Right renal cortex interstitium (tissue), 3 donors: Measurements from ENCODE around the gene AFM. TPM values are rescaled to one million over a fixed set of nuclear protein-coding genes. Genes with fewer than 3 reads are reported as not detected.
"Not testable (repeated sequence)": the region's sequence is repeated elsewhere in the genome, so short reads cannot be mapped to it uniquely, and the experiment has no call there.

Source experiments
- DNase-seq, 3 donors: peaks; one replicate each; pipeline ENCODE4 v3.0.0-alpha.2; 2013; ENCODE audit warnings: low read depth in 3 of 3, low spot score in 2 of 3
- polyA plus RNA-seq, 3 donors: library from polyadenylated mRNA; unstranded; fragments of 120-200 nt; gene quantifications; one replicate each; pipeline ENCODE4 v1.2.1, GENCODE V29; 2013; ENCODE audit not compliant: insufficient read length in 3 of 3

AFM gene
- polyA plus RNA-seq, 3 donors, result 12.2 to 14.8 (median 13.4) TPM

DNA sequence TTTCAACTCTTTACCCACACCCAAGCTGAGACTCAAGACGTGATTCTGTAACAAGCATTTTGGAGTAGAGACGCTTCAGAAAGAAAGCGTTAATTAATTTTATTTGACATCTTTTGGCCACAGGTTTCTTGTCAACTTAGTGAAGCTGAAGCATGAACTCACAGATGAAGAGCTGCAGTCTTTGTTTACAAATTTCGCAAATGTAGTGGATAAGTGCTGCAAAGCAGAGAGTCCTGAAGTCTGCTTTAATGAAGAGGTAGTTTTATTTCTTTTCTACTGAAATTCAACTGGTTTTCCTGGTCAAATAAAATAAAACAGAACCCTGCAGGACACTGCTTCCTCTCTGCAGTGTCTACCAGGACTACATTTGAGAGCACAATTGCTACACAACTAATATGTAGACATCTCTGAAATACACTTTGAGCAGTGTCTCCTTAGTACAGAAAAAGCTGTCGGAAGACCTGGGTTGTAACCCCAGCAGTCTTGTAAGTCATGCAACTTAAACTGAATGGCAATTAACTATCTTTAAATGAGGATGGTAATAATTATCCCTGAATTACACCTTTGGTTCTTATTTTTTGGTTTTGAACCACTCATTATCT is 20.2 kb downstream of the AFM start:
- no peak for DNase-seq

DNA sequence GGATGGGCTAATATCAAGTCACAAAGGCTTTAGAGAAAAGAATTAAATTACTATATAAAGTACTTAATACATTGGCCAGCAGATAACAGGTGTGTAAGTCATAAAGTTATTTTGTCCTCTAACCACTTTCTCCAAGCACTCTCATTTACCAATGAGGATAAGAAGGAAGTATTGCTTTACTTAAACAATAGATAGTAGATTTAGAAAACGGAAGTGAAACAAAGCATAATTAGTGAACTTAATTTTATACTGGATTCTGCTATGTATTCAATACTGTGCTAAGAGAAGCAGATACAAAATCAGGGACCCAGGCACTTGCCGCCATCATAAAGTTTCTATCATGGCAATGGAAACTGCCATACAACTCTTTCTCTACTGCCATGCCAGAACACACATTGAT is 24.0 kb downstream of the AFM start:
- no peak for DNase-seq

DNA sequence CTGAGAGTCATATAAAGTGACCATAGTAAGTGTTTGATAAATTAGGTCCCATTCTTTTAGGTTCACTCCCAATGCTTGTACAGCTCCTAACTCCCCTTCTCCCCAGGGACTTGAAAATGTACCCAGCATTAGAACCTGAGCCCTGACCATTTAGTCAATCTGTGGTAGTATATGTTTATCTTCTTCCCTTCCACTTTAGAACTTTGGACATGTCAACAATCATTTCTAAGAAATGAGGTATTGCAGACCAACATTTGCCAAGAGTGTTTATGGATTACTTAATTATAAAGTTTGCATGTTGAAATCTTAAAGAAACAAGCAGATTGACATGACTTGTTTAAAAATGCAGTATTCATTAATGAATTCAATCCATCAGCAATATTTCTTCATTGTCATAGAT is 26.0 kb downstream of the AFM start:
- DNase-seq, result no peak

DNA sequence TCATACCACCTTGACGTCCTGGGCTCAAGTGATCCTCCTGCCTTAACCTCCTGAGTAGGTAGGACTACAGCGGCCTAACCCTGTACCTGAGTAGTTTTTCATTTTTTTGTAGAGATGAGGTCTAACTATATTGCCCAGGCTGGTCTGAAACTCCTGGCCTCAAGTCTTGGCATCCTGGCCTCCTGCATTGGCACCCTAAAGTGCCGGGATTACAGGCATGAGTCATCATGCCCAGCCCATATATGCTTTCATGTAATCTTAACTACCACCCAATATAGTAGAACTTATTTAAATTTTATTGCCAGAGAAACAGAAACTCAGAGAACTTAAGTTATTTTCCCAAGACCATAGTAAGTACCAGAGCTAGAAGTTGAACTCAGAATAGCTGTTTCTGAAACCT is 27.1 kb downstream of the AFM start:
- no peak for DNase-seq

DNA sequence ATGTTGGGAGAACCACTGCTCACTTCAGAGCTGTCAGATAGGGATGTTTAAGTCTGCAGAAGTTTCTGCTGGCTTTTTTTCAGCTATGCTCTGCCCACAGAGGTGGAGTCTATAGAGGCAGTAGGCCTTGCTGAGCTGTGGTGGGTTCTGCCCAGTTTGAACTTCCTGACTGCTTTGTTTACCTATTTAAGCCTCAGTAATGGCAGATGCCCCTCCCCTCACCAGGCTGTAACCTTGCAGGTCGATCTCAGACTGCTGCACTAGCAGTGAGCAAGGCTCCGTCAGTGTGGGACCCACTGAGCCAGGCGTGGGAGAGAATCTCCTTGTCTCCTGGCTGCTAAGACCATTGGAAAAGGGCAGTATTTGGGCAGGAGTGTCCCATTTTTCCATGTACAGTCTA is 36.8 kb downstream of the AFM start:
- DNase-seq, result no peak

DNA sequence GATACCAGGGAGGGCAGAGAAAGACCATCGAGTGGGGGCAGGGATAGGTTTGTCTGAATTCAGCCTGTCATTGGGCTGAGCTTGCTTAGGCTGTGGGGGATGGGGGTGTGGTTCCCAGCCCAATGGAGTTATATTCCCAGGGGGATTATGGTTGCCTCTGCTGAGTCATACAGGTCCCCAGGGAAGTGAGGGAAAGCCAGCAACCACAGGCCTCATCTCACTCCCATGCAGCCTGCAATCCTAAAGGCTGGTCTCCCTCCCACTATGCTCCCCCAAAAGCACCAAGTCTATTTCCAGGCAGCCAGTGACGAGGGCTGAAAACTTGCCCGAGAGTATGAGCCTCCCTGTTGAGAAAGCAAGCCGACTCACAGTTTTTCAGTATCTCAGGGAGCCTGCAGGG is 39.3 kb downstream of the AFM start:
- no peak for DNase-seq

DNA sequence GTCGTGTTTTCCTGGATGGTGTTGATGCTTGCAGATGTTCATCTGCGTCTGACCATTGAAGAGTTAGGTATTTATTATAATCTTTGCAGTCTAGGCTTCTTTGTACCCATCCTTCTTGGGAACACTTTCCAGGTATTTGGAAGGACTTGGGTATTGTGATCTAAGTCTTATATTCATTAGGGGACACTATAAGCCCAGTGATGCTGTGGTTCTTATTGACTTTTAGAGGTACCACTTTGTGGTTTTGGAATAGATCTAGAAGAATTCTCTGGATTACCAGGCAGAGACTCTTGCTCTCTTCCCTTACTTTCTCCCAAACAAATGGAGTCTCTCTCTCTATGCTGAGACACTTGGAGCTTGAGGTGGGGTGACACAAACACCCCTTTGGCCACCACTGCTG is 41.6 kb downstream of the AFM start:
- DNase-seq, result no peak

DNA sequence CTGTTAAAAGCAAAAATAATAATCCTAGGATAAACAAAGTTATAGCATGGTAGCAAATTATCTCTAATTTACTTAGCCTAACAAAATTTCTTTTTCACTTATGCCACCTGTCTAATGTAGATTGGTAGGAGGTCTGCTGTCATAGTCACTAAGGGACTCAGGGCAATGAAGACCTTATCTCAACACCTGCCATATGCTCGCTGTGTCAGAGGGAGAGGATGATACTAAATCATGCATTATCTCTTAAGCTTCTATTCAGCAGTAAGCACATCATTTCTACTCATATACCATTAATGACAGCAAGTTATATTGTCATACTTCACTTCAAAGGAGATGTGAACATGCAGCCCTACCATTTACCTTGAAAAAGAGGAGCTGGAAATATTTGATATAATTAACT is 44.1 kb downstream of the AFM start:
- DNase-seq, result no peak

DNA sequence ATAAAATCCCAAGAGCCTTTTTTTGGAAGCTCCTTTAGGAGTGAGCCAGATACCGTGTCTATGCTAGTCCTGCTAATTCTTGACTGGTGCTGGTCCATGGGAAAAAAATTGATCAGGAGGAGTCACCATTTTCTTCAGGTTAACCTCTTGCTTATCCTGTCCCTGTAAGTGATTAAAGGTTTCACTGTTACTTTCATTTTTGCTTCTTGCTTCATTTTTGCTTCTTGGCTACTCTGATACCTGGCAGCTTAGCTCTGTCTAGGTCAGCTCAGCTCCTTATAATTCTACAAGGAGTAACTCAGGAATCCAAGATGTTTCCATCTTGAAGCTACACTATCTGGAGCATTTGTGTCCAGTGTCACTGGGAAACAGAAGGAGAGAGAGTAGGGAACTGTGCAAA is 45.7 kb downstream of the AFM start:
- DNase-seq, result no peak

DNA sequence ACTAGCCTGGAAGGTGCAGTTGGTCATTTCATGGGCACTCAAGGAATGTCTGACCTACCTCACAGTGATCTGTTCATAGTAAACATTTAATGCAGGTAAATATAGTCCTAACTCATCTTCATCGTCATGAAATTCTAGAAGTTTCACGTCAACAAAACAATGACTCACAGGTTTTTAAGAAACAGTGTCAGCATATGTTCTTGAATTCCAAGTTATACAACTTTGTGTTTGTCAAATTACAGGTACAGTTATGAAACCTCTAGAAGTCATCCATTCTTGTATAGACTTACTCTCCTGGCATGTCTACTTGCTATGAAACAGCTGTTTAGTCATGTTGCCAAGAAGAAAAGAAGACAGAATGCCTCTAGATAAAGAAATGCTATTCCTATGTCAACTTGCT is 46.6 kb downstream of the AFM start:
- DNase-seq, result no peak

DNA sequence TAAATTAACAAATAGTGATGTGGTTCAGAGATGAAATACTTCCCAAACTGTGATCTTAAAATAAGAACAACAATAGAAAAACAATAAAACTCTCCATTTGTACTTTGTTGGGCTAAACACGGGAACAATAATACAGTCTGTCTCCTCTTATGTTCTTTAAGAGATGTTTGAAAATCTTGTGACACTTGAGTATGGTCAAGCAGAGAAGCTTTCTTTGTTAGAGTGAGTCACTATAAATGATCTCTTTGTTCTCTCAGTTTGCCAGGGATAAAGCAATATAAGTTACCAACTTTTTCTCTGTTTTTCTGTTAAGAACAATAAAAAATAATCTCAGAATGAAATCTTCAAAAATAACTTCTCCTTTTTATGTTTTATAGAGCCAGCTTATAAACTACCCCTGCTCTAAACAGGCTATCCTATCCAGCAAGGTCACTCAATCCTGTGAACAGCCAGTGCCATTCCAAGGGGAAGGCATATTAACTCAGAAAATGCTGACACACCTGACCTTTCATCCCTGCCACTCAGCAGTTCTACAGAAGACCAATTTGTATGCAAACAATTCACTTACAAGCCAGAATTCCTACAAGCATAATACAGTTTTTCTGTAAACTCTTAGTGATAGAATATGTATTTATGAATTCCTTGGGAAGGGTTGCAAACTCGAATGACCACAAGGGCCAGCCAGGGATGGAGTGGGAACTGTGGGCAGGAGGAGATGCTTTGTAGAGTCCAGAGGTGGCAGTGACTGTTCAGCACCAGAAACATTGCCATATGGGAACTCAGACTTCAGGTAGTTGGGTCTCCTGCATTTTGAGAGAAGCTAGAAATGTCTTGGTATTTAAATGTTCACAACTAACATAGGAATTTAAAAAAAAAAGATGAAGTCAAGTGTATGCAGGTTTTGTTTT is 52.2 kb downstream of the AFM start:
- no peak for DNase-seq

DNA sequence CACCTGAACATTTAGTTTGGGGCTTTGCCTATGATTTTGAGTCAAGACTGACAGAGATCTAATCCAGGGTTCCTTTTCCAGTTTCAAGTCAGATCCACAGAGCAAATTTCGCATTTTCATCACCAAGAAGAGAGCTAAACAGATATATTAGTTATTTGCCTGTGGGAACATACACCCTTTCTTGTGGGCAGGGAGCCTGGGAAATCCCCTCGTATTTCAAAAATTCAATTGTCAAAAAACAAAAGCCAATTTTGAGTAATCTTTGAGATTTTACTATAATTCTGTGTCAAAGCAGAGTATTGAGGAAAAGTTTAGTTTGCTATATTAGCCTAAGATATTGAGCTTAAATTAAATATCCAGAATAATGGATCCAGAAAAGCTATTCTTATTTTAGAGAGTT is 56.6 kb downstream of the AFM start:
- no peak for DNase-seq

DNA sequence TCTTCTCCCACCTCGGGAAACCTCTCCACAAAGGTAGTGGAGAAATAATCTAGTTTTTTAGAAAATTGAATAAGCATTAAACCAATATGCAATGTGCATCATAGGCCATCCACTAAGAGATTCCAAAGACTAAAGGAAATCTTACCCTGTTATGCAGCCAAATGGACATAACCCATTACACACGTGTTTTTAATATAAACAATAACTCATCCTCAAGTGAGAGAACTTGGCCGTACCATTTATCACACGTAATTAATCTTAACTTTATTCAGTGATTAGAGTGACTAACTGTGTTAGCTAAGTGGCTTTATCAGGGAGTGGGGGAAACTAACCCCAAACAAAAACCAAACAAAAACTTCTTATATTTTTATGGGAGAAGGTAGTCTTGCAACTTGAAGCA is 57.8 kb downstream of the AFM start:
- DNase-seq, result no peak

DNA sequence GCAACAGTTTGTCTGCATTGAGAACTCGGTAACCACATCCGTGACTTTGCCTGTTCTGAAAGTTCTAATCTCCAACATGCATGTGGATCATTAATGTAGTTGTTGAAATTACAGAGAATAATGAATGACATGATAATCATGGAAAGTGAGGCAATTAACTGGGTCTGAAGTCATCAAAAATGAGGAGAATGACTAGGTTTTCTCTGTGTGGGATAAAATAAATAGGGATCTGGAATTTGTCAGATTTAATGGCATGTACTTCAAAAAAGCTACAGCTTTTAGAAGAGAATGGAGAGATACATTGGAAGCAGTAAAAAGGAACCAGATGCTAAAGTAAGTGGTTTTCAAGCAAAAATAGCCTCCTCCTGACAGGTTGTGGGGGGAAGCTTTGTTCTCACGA is 59.3 kb downstream of the AFM start:
- DNase-seq, result no peak

DNA sequence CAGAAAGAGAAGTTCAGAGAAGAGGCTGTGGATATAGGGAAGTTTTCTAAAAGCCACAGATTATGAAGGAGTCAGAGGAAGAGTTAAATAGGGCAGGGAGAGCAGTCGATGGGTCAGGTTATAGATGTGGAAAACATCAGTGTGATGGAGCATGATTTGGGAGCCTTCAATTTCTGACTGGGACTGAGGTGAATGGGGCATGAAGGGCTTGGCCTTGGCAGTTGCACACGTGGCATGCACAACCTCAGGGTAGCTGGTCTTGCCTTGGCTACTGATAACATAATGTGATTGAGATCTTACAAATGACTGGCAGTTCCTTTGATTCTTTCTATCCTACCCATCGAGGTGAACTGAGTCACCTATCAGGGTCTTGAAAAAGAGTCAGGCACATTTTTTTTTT is 59.7 kb downstream of the AFM start:
- no peak for DNase-seq

DNA sequence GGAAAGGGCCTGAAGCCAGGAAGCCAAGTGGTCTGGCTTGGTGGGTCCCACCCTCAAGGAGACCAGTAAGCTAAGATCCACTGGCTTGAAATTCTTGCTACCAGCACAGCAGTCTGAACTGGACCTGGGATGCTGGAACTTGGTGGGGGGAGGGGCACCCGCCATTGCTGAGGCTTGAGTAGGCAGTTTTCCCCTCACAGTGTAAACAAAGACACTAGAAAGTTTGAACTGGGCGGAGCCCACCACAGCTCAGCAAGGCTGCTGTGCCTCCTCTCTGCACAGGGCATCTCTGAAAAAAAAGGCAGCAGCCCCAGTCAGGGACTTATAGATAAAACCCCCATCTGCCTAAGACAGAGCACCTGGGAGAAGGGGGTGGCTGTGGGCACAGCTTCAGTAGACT is 63.1 kb downstream of the AFM start:
- DNase-seq, result no peak

DNA sequence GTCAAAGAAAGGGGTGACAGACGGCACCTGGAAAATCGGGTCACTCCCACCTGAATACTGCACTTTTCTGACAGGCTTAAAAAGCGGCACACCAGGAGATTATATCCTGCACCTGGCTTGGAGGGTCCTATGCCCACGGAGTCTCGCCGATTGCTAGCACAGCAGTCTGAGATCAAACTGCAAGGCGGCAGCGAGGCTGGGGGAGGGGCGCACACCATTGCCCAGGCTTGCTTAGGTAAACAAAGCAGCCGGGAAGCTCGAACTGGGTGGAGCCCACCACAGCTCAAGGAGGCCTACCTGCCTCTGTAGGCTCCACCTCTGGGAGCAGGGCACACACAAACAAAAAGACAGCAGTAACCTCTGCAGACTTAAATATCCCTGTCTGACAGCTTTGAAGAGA is 69.3 kb downstream of the AFM start:
- not testable (repeated sequence) for DNase-seq

Other genes with a start within 250 kb of the AFM start
- 10 to 100 TPM; 76.8 to 84.6 (median 78.9) TPM for gene ANKRD17, start 222.9 kb upstream of the AFM start, polyA plus RNA-seq
- 10 to 100 TPM in 2 of 3 donors, 1 to 10 TPM in 1; 2.2 to 34.9 (median 19.2) TPM for gene ALB, start 77.5 kb upstream of the AFM start, polyA plus RNA-seq
- gene AFP, start 45.5 kb upstream of the AFM start, polyA plus RNA-seq, result 1,000 to 10,000 TPM in 2 of 3 donors, 100 to 1,000 TPM in 1; 746 to 1,253 (median 1,062) TPM
- 1 to 10 TPM; 5.5 to 6.6 (median 6.3) TPM for gene RASSF6, start 138.7 kb downstream of the AFM start, polyA plus RNA-seq